Caco-2 (cell line): ENCODE data around the gene AUTS2. TPM values are rescaled to one million over a fixed set of nuclear protein-coding genes. Genes with fewer than 3 reads are reported as not detected.

Experiments
- BruUV-seq: library from RNA; stranded (reverse); fragments of 400-500 nt; replicated peaks from 2 replicates; lab custom pipeline; 2021; lab: Mats Ljungman, UMichigan
- CTCF ChIA-PET: fragments of 300-600 bp; sonication (Branson Sonifier 250); formaldehyde crosslinking; loops from one replicate; lab custom pipeline; 2022; ENCODE audit warnings: antibody characterized with exemption; lab: Charles Lee
- POLR2A ChIA-PET: fragments of 300-600 bp; sonication (Branson Sonifier 250); formaldehyde crosslinking; loops from one replicate; lab custom pipeline; 2022; ENCODE audit warnings: antibody characterized with exemption; lab: Charles Lee
- DNase-seq, 2 experiments: peaks; one replicate each; pipeline versions ENCODE4 v3.0.0 to v3.0.0-alpha.2; 2020 to 2022
- H3K27me3 ChIP-seq: replicated peaks from 2 replicates; pipeline ENCODE4 v1.6.0; 2011; ENCODE audit warnings: low read length; ENCODE audit not compliant: control insufficient read depth, insufficient read depth
- H3K36me3 ChIP-seq: 2 replicates; pipeline ENCODE4 v1.5.1; 2011; ENCODE audit warnings: low read length; ENCODE audit not compliant: control insufficient read depth, insufficient read depth
- H3K4me1 ChIP-seq: fragments of 250-450 bp; sonication (Bioruptor Pico); 2 replicates; pipeline ENCODE4 v1.5.1; 2020; ENCODE audit warnings: mild to moderate bottlenecking
- H3K4me3 ChIP-seq: 2 replicates; pipeline ENCODE4 v1.5.1; 2011; ENCODE audit warnings: low read depth, mild to moderate bottlenecking, control low read depth, low read length
- H3K9me3 ChIP-seq: fragments of 250-450 bp; sonication (Bioruptor Pico); 2 replicates; pipeline ENCODE4 v1.5.1; 2020; ENCODE audit warnings: mild to moderate bottlenecking, moderate library complexity
- H3K27ac Mint-ChIP-seq: one replicate; pipeline ENCODE4 v1.8.0; 2022; ENCODE audit warnings: mixed read lengths; ENCODE audit not compliant: unreplicated experiment
- H3K27me3 Mint-ChIP-seq: one replicate; pipeline ENCODE4 v1.8.0; 2022; ENCODE audit warnings: mixed read lengths; ENCODE audit not compliant: insufficient read depth, unreplicated experiment
- H3K36me3 Mint-ChIP-seq: one replicate; pipeline ENCODE4 v1.8.0; 2022; ENCODE audit warnings: mild to moderate bottlenecking, mixed read lengths; ENCODE audit not compliant: insufficient read depth, unreplicated experiment
- H3K4me1 Mint-ChIP-seq: one replicate; pipeline ENCODE4 v1.8.0; 2022; ENCODE audit warnings: low read depth, mixed read lengths; ENCODE audit not compliant: unreplicated experiment
- H3K4me3 Mint-ChIP-seq: one replicate; pipeline ENCODE4 v1.8.0; 2022; ENCODE audit warnings: mild to moderate bottlenecking, moderate library complexity, mixed read lengths; ENCODE audit not compliant: unreplicated experiment
- H3K9me3 Mint-ChIP-seq: one replicate; pipeline ENCODE4 v1.8.0; 2022; ENCODE audit warnings: mixed read lengths; ENCODE audit not compliant: unreplicated experiment
- CTCF ChIP-seq, 2 experiments: fragments of 200-600 bp in 1 of 2; IDR thresholded peaks; 1 replicate in 1 of 2; 2 replicates in 1 of 2; pipeline versions ENCODE4 v1.5.1 to v1.8.0; 2011 to 2022; ENCODE audit warnings: antibody characterized with exemption in 1 of 2, control low read depth in 1 of 2, inconsistent platforms in 1 of 2, low read depth in 1 of 2, low read length in 1 of 2, mild to moderate bottlenecking in 1 of 2, moderate library complexity in 1 of 2; ENCODE audit not compliant: insufficient read depth in 1 of 2, severe bottlenecking in 1 of 2, unreplicated experiment in 1 of 2
- intact Hi-C: fragments of 100-400 bp; cut with micrococcal nuclease; formaldehyde crosslinking; loops from one replicate; pipeline ENCODE4 v1.10.0; 2022; ENCODE audit not compliant: unreplicated experiment
- total RNA-seq: library from RNA; stranded (reverse); gene quantifications from 2 replicates; pipeline ENCODE4 v1.2.3, GENCODE V29; 2022

AUTS2 gene
- total RNA-seq, 1 experiment from 2014 or later = 37.1 TPM

- no peak for DNase-seq
- Histone ChIP-seq H3K9me3 (no peaks in the 10 kb centered on the region; the same call in 1 of the 2 replicates), H3K27me3 (0 out of 2 replicates have a peak, but pooled peaks cover 3% of the 10 kb centered on the region), H3K36me3 (no peaks in the 10 kb centered on the region), H3K4me3 (no peak overlapping the region), H3K4me1 (0 out of 2 replicates have a peak, but pooled peaks cover 5% of the 10 kb centered on the region)
- Mint-ChIP-seq H3K27me3 (peaks cover 10% of the 10 kb centered on the region), H3K4me1 (peaks cover 12% of the 10 kb centered on the region), H3K4me3 (peak overlapping the region; percentile 69), H3K27ac (no peak overlapping the region), H3K36me3 (no peaks in the 10 kb centered on the region), H3K9me3 (no peaks in the 10 kb centered on the region)
- BruUV-seq = TSS peak; percentile 52
- POLR2A ChIA-PET = no interaction called here
- intact Hi-C loops = no loop called here
- no peak for TF ChIP-seq CTCF (IDR thresholded peaks at IDR 0.05; ENCODE audit: insufficient read depth in 1 of 2, low read depth in 1 of 2, low read length in 1 of 2, severe bottlenecking in 1 of 2, unreplicated experiment in 1 of 2)
- CTCF ChIA-PET = interaction anchor here (0.6 kb wide), 1 partner anchor 8 kb away, joined by 4 read pairs; no protein-coding TSS in a partner anchor
These were observed 998.8 kb downstream of the AUTS2 start for GRCh38 chr7:70597066-70597465.

- H3K9me3 Mint-ChIP-seq = no peaks in the 10 kb centered on the region
- intact Hi-C loops = no loop called here
- no TSS peak for BruUV-seq
- no peak for DNase-seq
- TF ChIP-seq CTCF (IDR thresholded peaks at IDR 0.05; ENCODE audit: insufficient read depth in 1 of 2, low read depth in 1 of 2, low read length in 1 of 2, severe bottlenecking in 1 of 2, unreplicated experiment in 1 of 2) = no peak
- Histone ChIP-seq H3K4me1 (0 out of 2 replicates have a peak, but pooled peaks cover 5% of the 10 kb centered on the region), H3K36me3 (no peaks in the 10 kb centered on the region), H3K4me3 (no peak overlapping the region), H3K9me3 (no peaks in the 10 kb centered on the region; the same call in 1 of the 2 replicates), H3K27me3 (peaks cover 3% of the 10 kb centered on the region; the same call in 1 of the 2 replicates)
- ChIA-PET POLR2A (no interaction called here), CTCF (no interaction called here)
- H3K4me3 Mint-ChIP-seq = no peak overlapping the region
- no peak overlapping the region for H3K27ac Mint-ChIP-seq
- H3K36me3 Mint-ChIP-seq = no peaks in the 10 kb centered on the region
- peaks cover 10% of the 10 kb centered on the region for H3K27me3 Mint-ChIP-seq
- peaks cover 12% of the 10 kb centered on the region for H3K4me1 Mint-ChIP-seq
These were observed 1000.7 kb downstream of the AUTS2 start for GRCh38 chr7:70598976-70599375.

- Histone ChIP-seq H3K9me3 (peaks cover 2% of the 10 kb centered on the region), H3K4me3 (no peak overlapping the region), H3K4me1 (0 out of 2 replicates have a peak, but pooled peaks cover 5% of the 10 kb centered on the region), H3K27me3 (peaks cover 3% of the 10 kb centered on the region; the same call in 1 of the 2 replicates), H3K36me3 (no peaks in the 10 kb centered on the region)
- H3K27ac Mint-ChIP-seq = no peak overlapping the region
- no peak for TF ChIP-seq CTCF (IDR thresholded peaks at IDR 0.05; ENCODE audit: insufficient read depth in 1 of 2, low read depth in 1 of 2, low read length in 1 of 2, severe bottlenecking in 1 of 2, unreplicated experiment in 1 of 2)
- no peak overlapping the region for H3K4me3 Mint-ChIP-seq
- BruUV-seq = no TSS peak
- no peaks in the 10 kb centered on the region for H3K9me3 Mint-ChIP-seq
- intact Hi-C loops = no loop called here
- ChIA-PET CTCF (no interaction called here), POLR2A (no interaction called here)
- H3K4me1 Mint-ChIP-seq = peaks cover 12% of the 10 kb centered on the region
- DNase-seq = no peak
- H3K36me3 Mint-ChIP-seq = no peaks in the 10 kb centered on the region
- H3K27me3 Mint-ChIP-seq = peaks cover 8% of the 10 kb centered on the region
These were observed 1001.3 kb downstream of the AUTS2 start for GRCh38 chr7:70599446-70600190.
